Measurements from ENCODE around the gene TRIM49D2.

GRCh38 chr11:89922195-89922660, 1.6 kb upstream of the TRIM49D2 start, which contains the start of gene TRIM49D1:
- TF ChIP-seq CTCF (conservative IDR thresholded peaks at IDR 0.05 in 1 of 2, IDR thresholded peaks at IDR 0.05 in 1 of 2; ENCODE audit: extremely low read depth in 1 of 2, insufficient read depth in 1 of 2, low read depth in 1 of 2, low read length in 2 of 2) (no peak), EZH2 (IDR thresholded peaks at IDR 0.05; ENCODE audit: borderline replicate concordance, low read length) (no peak)
